Duodenal mucosa (tissue), 2 donors: ENCODE measurements around the gene ATG12.

Source experiments
- H3K27ac ChIP-seq: one replicate; pipeline ENCODE4 v1.7.0; 2013; ENCODE audit warnings: low read depth, low read length
- H3K27me3 ChIP-seq, 2 donors: one replicate each; pipeline ENCODE4 v1.7.0; 2013; ENCODE audit warnings: low read length in 2 of 2, control low read depth in 1 of 2; ENCODE audit not compliant: insufficient read depth in 2 of 2, control insufficient read depth in 1 of 2
- H3K36me3 ChIP-seq, 2 donors: one replicate each; pipeline ENCODE4 v1.7.0; 2013; ENCODE audit warnings: low read length in 2 of 2, control low read depth in 1 of 2; ENCODE audit not compliant: insufficient read depth in 2 of 2, control insufficient read depth in 1 of 2
- H3K4me1 ChIP-seq, 2 donors: one replicate each; pipeline ENCODE4 v1.7.0; 2013; ENCODE audit warnings: low read length in 2 of 2, control low read depth in 1 of 2; ENCODE audit not compliant: insufficient read depth in 2 of 2, control insufficient read depth in 1 of 2
- H3K4me3 ChIP-seq, 2 donors: one replicate each; pipeline ENCODE4 v1.7.0; 2013; ENCODE audit warnings: low read length in 2 of 2, low read depth in 1 of 2
- H3K9ac ChIP-seq, 2 donors: one replicate each; pipeline ENCODE4 v1.7.0; 2013; ENCODE audit warnings: low read length in 2 of 2, low read depth in 1 of 2
- H3K9me3 ChIP-seq, 2 donors: one replicate each; pipeline ENCODE4 v1.7.0; 2013; ENCODE audit warnings: low read length in 2 of 2, control low read depth in 1 of 2; ENCODE audit not compliant: control insufficient read depth in 1 of 2

Gene ATG12

DNA sequence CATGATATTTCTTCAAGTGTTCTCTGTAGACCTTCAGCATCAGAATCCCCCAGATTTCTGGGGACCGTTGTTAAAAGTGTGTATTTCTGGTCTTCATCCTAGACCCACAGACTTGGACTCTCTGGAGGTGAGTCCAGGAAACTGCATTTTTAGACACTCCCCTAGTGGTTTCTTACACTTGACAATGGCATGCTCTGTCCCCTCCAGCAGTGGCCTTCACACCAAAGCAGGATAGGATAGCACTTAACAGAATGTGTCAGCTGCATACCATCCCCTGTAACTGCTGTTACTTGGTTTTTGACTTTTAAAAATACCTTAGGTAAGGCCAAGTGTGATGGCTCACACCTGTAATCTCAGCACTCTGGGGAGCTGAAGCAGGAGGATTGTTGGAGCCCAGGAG is 45.7 kb downstream of the ATG12 start:
- H3K4me3 ChIP-seq = no peak overlapping the region
- H3K27ac ChIP-seq = no peak overlapping the region
- no peaks in the 10 kb centered on the region for H3K4me1 ChIP-seq
- no peaks in the 10 kb centered on the region for H3K36me3 ChIP-seq
- no peak overlapping the region for H3K9ac ChIP-seq
- no peaks in the 10 kb centered on the region for H3K27me3 ChIP-seq
- no peaks in the 10 kb centered on the region for H3K9me3 ChIP-seq

GRCh38 chr5:115788440-115788839 is 52.9 kb downstream of the ATG12 start:
- Histone ChIP-seq H3K9ac (no peak overlapping the region), H3K36me3 (no peaks in the 10 kb centered on the region), H3K9me3 (no peaks in the 10 kb centered on the region), H3K27me3 (peaks cover 0 to 3% of the 10 kb centered on the region in 2 donors), H3K4me3 (no peak overlapping the region), H3K4me1 (no peaks in the 10 kb centered on the region), H3K27ac (no peak overlapping the region)

DNA sequence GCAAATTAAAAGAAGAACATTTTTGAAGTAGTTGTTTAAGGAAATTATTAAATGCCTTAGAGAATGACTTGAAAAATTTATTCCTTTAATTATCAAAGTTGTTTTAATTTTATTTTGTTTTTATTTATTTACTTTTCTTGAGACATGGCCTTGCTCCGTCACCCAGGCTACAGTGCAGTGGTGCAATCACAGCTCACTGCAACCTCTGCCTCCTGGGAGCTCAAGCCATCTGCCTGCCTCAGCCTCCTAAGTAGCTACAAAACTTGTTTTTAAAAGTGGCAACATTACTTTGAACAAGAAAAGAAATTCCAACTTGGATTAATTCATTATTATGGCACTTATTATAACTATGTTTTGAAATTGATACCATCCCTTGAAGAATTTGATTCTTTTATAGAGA is 53.9 kb downstream of the ATG12 start:
- Histone ChIP-seq H3K9me3 (no peaks in the 10 kb centered on the region), H3K9ac (no peak overlapping the region), H3K4me1 (no peaks in the 10 kb centered on the region), H3K27ac (no peak overlapping the region), H3K36me3 (no peaks in the 10 kb centered on the region), H3K27me3 (peaks cover 0 to 3% of the 10 kb centered on the region in 2 donors), H3K4me3 (no peak overlapping the region)

- H3K36me3 ChIP-seq = no peaks in the 10 kb centered on the region
- no peak overlapping the region for H3K27ac ChIP-seq
- no peak overlapping the region for H3K4me3 ChIP-seq
- H3K4me1 ChIP-seq = no peaks in the 10 kb centered on the region
- no peak overlapping the region for H3K9ac ChIP-seq
- peaks cover 0 to 3% of the 10 kb centered on the region in 2 donors for H3K27me3 ChIP-seq
- no peaks in the 10 kb centered on the region for H3K9me3 ChIP-seq
These were observed 55.8 kb downstream of the ATG12 start for GRCh38 chr5:115785381-115786065.

- H3K27me3 ChIP-seq = no peaks in the 10 kb centered on the region
- no peaks in the 10 kb centered on the region for H3K4me1 ChIP-seq
- no peak overlapping the region for H3K27ac ChIP-seq
- H3K9me3 ChIP-seq = no peaks in the 10 kb centered on the region
- H3K9ac ChIP-seq = no peak overlapping the region
- H3K36me3 ChIP-seq = no peaks in the 10 kb centered on the region
- no peak overlapping the region for H3K4me3 ChIP-seq
These were observed 62.9 kb downstream of the ATG12 start for GRCh38 chr5:115778417-115778816.
